Fibroblast of lung (primary cell): ENCODE results near the gene RHOD.

ENCODE experiments used
- EZH2 ChIP-seq: IDR thresholded peaks from 2 replicates; pipeline ENCODE4 v1.5.1; 2012; ENCODE audit warnings: low read length, control low read depth, mild to moderate bottlenecking; ENCODE audit errors: missing control alignments
- TF ChIP-seq, protein P1 (sequence below), 2 donors: IDR thresholded peaks in 1 of 2; conservative IDR thresholded peaks in 1 of 2; 1 replicate in 1 of 2; 2 replicates in 1 of 2; pipeline ENCODE4 v1.5.1; 2011 to 2012; ENCODE audit warnings: low read length in 2 of 2, control low read depth in 1 of 2, inconsistent platforms in 1 of 2, low read depth in 1 of 2, mild to moderate bottlenecking in 1 of 2

DNA sequence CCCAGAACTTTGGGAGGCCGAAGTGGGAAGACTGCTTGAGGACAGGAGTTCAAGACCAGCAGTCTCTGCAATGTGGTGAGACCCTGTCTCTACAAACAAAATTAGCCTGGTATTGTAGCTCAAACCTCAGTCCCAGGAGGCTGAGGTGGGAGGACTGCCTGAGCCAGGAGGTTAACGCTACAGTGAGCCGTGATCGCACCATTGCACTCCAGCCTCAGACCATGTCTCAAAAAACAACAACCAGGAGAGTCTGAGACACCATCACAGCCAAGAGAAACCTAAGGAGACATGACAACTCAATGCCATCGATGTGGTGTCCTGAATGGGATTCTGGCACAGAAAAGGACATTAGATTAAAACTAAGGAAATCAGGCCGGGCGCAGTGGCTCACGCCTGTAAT, 34.1 kb downstream of the RHOD start:
- TF ChIP-seq, protein P1, sequence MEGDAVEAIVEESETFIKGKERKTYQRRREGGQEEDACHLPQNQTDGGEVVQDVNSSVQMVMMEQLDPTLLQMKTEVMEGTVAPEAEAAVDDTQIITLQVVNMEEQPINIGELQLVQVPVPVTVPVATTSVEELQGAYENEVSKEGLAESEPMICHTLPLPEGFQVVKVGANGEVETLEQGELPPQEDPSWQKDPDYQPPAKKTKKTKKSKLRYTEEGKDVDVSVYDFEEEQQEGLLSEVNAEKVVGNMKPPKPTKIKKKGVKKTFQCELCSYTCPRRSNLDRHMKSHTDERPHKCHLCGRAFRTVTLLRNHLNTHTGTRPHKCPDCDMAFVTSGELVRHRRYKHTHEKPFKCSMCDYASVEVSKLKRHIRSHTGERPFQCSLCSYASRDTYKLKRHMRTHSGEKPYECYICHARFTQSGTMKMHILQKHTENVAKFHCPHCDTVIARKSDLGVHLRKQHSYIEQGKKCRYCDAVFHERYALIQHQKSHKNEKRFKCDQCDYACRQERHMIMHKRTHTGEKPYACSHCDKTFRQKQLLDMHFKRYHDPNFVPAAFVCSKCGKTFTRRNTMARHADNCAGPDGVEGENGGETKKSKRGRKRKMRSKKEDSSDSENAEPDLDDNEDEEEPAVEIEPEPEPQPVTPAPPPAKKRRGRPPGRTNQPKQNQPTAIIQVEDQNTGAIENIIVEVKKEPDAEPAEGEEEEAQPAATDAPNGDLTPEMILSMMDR (conservative IDR thresholded peaks at IDR 0.05 in 1 of 2, IDR thresholded peaks at IDR 0.05 in 1 of 2; ENCODE audit: low read depth in 1 of 2, low read length in 2 of 2) = no peak
- no peak for TF ChIP-seq EZH2
